ENCODE measurements around the gene ITM2B.

The ITM2B gene

GRCh38 chr13:48263196-48263595, 30.2 kb downstream of the ITM2B start:
- DNase-seq = no peak

GRCh38 chr13:48264058-48264457, 31.1 kb downstream of the ITM2B start:
- no peak for DNase-seq

DNA sequence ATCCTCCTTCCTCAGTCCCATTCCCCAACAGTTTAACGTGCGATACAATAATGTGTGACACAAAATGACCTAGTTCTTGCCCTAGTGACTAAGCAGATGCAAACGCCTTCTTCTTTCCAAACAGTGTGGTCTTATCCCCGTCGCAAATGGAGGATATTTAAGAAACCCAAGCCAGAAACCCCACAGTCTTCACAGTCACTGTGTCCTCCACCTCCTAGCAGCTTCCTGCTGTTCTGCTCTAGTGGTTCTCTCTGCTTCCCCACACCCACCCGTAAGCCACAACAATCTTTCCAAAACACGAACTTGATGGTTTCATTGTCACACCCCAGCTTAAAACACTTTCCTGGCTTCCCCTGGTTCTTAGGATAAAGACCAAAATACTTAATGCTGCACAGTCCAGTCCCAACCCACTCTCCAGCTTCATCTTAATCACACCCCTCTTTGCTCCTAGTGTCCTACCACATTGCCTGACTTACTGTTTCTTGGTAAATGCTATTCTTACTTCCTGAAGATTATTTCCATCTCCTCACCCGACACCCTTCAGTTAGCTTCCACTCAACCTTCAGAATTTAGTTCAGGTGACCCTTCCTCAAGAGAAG, 32.3 kb downstream of the ITM2B start:
- DNase-seq = no peak

DNA sequence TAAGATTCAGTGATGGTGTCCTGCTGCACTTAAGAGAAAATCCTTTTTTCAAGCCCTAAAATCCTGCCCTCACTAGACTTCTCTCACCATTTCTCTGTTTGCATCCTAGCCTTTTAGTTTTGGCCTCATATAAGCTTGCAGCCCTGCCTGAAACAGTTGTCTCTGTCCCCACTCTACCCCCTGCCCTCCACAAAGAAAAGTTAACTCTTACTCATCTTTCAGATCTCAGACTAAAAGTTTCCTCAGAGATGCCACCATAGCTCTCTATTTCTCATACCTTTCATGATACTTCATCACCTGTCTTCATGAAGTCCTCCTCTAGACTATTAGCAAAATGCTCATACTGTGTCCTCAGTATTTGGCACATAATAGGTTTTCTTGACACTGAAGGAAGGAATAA, 33.1 kb downstream of the ITM2B start:
- DNase-seq = no peak

DNA sequence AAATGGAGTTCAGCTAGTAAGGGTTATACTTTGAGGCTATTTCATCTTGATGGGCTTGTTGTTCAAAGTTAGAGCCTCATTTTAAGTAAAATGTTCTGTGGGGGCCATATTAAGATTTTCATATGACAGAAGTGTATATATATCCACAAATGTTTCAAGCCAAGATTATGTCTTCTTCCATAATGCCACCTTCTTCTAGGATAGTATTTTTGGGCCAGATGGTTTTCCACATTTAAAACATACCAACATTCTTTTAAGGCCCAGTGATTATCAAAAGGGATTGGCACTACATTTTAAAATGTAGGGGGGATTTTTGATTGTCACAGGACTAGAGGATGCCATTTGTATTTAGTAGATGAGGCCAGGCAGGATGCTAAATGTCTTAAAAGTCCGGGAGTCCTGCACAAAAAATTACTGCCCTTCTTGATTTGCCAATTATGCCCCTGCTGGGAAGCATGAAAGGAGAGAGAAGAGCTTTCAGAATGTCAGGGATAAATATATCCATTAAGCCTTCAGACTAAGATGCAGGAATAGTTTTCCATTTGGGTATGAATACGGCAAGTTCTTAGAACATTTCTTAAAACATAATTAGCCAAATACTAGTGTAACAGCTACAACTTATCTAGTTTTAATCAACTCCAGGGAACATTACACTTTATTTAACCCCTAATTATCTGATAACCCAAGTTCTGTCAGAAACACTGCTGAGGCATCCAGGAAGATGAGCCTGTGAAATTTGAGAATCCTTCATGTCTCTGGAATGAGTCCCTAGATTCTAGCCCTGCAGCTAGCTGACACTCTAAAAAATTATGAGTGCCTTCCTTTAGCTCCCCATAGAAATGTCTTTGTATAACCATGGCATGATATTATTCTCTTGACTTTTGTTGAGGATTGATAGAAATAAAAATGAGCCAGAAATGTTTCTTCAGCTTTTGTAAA, 34.0 kb downstream of the ITM2B start:
- DNase-seq = no peak

- DNase-seq = no peak
Observed at GRCh38 chr13:48268019-48268418, 35.0 kb downstream of the ITM2B start.

GRCh38 chr13:48273346-48273745, 40.3 kb downstream of the ITM2B start:
- DNase-seq = no peak

DNA sequence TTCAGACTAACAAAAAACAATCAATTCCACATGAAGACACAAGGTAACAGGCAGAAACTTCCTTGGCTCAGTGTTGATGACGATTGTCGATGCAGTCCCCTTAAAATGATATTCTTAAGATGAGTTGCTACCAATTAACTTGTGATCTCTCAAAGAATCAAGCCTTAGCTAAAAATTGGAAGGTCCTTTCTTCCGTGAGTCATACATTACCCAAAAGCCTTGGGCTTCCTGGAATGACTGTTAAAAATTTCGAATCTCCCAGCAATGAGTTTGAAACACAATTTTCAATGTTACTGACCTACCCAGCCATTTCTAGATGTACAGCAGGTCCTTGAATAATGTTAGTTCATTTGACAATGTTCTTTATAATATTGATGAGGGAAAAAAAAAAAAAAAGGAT, 42.5 kb downstream of the ITM2B start:
- no peak for DNase-seq

GRCh38 chr13:48278806-48279205, 45.8 kb downstream of the ITM2B start:
- no peak for DNase-seq

DNA sequence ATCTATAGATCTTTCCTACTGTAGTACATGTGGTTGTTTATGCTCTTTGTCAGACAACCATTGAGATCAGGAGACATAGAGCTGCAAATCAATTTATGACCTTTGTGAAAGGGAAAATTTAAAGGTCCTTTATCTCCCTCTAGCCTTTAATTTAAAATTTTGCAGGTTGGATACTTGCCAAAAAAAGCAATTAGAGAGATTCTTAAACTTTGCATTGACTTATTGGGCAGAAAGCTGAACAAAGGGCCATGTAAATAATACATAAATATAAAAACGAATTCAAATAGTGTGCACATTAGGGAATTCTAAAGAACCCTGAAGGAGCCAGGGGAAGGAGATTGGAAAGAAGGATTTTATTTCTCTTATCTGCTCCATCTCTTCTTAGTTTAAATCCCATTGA, 48.5 kb downstream of the ITM2B start:
- DNase-seq = no peak

DNA sequence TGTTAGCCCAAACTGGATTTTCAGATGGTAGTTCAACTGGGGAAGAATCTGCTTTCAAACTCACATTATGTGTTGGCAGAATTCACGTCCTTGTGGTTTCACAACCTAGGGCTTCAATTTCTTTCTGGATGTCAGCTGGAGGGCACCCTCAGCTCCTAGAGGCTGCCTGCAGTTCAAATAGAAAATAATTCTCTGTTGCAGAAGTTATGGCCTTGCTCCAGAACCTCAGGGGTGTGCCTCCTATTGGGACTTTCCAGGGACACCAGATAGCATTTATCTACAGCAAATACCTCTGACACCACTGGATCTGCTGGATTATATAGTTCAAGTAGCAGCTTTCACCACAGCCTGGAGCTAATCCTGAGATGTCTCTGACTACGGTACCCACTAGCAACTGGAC, 58.7 kb downstream of the ITM2B start:
- no peak for DNase-seq

DNA sequence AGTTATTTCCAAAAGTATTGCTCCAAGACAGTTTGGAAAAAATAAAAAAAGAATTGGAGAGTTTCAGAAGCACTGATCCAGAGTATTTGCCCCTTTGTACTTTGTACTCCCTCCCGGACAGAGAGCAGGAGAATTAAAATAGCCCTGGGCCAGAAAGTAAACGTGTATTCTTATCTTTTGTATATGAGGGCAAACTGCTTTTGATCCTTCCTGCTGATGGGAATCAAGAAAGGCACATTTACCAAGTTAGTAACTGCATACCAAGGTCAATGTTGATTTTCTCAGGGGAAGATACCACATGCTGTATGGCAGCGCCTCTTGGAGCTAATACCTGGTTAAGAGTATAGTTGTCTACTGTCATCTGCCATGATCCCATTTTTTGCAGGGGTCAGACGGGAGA, 59.6 kb downstream of the ITM2B start:
- DNase-seq = no peak

DNA sequence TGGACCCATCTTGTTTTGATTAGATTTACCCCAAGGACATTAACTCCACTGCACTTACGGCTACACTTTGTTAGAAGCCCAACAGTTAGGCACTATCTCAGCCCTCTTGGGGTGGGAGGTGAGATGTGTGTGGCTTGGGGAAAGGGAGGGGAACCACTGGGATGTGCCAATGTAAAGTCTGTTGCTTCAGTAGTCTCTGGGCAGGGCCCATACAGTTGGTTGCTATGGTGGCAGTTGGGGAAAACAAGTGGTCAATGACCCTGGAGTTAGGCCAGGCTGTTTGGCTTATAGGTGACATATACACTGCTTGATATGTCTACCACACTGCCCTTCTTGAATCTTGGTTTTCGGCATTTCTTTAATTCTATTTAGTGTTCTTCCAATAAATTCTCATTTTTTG, 61.6 kb downstream of the ITM2B start:
- DNase-seq = no peak

DNA sequence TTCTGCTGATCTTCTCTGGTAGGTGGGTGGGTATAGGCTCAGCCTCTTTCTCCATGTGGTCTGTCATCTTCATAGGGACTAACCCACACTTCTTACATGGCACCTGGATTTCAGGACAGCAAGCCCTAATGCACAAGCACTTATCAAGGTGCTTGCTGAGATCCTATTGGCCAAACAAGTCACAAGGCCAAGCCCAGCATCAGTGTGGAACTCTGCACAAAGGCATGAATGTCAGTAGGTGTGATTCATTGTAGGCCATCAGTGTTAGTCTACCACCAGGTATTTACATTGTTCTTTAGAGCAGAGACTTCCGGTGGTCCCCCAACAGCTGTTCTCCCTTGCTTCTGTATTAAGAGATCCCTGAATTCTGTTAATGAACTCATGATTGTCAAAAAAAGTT, 62.3 kb downstream of the ITM2B start:
- no peak for DNase-seq

DNA sequence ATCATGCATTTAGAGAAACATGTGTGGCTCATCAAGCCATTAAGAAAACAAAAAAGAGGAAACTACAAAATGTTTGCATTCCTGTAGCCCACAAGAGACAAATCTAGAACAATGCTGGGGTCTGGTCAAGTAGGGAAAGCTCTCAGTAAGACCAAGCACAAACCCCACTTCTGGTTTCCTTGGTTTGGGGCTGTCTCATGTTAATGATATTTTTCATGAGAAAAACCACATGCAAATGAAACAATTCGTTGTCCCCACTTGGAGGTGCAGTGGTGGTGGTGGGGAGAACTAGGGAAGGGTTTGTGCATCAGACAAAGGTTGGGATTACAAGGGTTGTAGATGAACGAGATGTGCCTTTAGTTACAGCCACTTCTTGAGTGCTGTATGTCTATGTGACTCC, 63.5 kb downstream of the ITM2B start:
- no peak for DNase-seq

DNA sequence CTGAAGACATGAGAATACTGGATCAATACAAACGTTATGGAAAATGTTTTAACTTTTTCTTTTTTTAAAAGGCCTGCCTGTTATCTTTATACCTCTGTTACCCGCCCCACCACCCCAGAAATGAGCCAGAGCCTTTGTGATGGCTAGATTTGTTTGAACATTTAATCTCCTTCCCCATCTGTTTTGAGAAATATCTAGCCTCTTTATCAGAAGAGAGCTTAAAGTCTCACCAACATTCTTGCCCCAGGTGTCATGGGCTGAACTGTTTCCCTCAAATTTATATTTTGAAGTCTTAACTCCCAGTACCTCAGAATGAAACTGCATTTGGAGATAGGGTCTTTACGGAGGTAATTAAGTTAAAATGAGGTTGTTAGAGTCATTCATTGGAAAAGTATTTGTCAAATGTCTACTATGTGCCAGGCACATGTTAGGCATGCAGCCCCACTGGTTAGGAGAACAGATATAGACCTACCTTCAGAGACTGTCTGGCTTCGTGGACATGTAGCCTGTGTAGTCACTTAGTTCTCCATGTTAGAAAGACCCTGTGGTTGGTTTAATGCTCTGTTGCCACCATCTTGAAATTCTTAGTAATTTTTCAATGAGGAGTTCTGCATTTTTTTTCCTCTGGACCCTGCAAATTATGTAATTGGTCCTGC, 64.3 kb downstream of the ITM2B start:
- no peak for DNase-seq

GRCh38 chr13:48299591-48299990, 66.6 kb downstream of the ITM2B start:
- DNase-seq = no peak

- no peak for DNase-seq
Observed at GRCh38 chr13:48302871-48303358, 69.9 kb downstream of the ITM2B start.

GRCh38 chr13:48303359-48304142, 70.5 kb downstream of the ITM2B start, which contains the start of gene RB1:
Gene RB1, plus strand, starts transcription at chr13:48303751. Its CDS starts 162 bp downstream, at chr13:48303913.
- DNase-seq = peak; percentile 96

DNA sequence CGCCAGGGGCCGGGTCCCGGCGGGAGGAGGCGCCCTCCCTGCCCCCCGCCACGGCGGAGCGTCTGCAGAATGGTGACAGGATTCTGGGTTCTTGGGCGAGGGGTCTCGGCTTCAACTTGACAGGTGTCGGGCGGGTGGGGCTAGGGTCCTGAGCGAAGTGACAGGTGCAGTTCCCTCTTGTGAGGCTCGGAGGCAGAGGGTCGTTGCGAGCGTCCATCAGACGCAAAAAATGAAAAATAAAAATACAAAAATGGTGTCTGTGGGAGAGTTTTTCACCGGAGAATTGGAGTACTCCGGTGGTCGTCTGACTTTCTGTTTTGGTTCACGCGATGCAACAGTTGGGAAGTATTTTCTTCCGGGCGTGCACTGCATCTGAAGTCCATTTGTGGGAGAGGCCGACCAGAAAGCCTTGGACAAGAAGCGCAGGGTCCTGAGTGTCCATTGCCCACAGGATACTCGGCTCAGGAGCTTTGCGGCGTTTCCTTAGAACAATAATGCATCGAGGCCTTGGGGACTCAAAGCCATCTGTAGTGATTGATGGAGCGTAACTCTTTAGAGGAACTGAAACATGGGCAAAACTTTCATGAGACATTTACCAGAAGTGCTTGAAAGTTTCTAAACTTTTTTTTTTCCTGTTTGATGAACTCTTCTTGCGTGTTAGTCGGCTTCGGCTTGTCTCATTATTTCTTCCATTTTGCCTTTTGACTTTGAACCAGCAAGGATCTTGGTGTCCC, 71.3 kb downstream of the ITM2B start:
- peak; percentile 72 for DNase-seq

DNA sequence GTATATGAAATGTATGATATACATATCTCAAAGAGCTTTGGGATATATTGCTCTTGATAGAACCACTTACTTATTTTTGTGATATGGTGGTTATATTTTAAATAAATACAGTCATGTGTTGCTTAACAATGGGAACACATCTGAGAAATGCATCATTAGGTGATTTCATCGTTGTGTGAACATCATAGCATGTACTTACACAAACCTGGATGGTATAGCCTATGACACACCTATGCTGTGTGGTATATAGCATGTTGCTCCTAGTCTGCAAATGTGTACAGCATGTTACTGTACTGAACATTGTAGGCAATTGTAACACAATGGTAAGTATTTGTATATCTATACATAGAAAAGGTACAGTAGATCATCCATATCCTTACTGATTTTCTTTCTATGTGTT, 78.2 kb downstream of the ITM2B start:
- no peak for DNase-seq

- DNase-seq = no peak
Observed at GRCh38 chr13:48315969-48316650, 83.1 kb downstream of the ITM2B start.

Data from activated effector memory CD4-positive, alpha-beta T cell treated with anti-CD3 and anti-CD28 coated beads, Interleukin-2, amount 50 U/mL, for 16 hours (primary cell).